ENCODE results near the gene AMPD1.

The AMPD1 gene

GRCh38 chr1:114715952-114716303 lies 20.6 kb upstream of the AMPD1 start:
- H3K27ac ChIP-seq: peak overlapping the region; percentile 69
- no peak for TF ChIP-seq ZFX (IDR thresholded peaks at IDR 0.05; ENCODE audit: borderline replicate concordance)
- no peak for TF ChIP-seq CTCF (IDR thresholded peaks at IDR 0.05)

- H3K27ac ChIP-seq: no peak overlapping the region
- no peak for TF ChIP-seq CTCF (IDR thresholded peaks at IDR 0.05)
- TF ChIP-seq ZFX (IDR thresholded peaks at IDR 0.05; ENCODE audit: borderline replicate concordance): no peak
Measured at GRCh38 chr1:114712977-114713376, 17.6 kb upstream of the AMPD1 start.

- TF ChIP-seq ZFX (IDR thresholded peaks at IDR 0.05; ENCODE audit: borderline replicate concordance) (no peak), CTCF (IDR thresholded peaks at IDR 0.05) (no peak)
- no peak overlapping the region for H3K27ac ChIP-seq
Measured at GRCh38 chr1:114710360-114710759, 15.0 kb upstream of the AMPD1 start.

- H3K27ac ChIP-seq: no peak overlapping the region
- no peak for TF ChIP-seq CTCF (IDR thresholded peaks at IDR 0.05)
- no peak for TF ChIP-seq ZFX (IDR thresholded peaks at IDR 0.05; ENCODE audit: borderline replicate concordance)
Measured at GRCh38 chr1:114707604-114708003, 12.3 kb upstream of the AMPD1 start.

- H3K27ac ChIP-seq: no peak overlapping the region
- TF ChIP-seq CTCF (IDR thresholded peaks at IDR 0.05): no peak
- TF ChIP-seq ZFX (IDR thresholded peaks at IDR 0.05; ENCODE audit: borderline replicate concordance): no peak
Measured at GRCh38 chr1:114703242-114703641, 7.9 kb upstream of the AMPD1 start.

GRCh38 chr1:114702737-114703136 lies 7.4 kb upstream of the AMPD1 start:
- H3K27ac ChIP-seq: no peak overlapping the region
- TF ChIP-seq CTCF (IDR thresholded peaks at IDR 0.05): no peak
- no peak for TF ChIP-seq ZFX (IDR thresholded peaks at IDR 0.05; ENCODE audit: borderline replicate concordance)

GRCh38 chr1:114701931-114702330 lies 6.6 kb upstream of the AMPD1 start:
- TF ChIP-seq CTCF (IDR thresholded peaks at IDR 0.05) (no peak), ZFX (IDR thresholded peaks at IDR 0.05; ENCODE audit: borderline replicate concordance) (no peak)
- no peak overlapping the region for H3K27ac ChIP-seq

Data from 22Rv1 (cell line).